OCI-M2 (cell line): ENCODE measurements around the gene SUV39H2.
A peak's percentile ranks its signal among the peaks of the same experiment; 100 is the strongest.
"Not testable (repeated sequence)": the region's sequence is repeated elsewhere in the genome, so short reads cannot be mapped to it uniquely, and the experiment has no call there.

Experiments used
- DNase-seq: peaks from one replicate; lab custom pipeline; 2025; ENCODE audit not compliant: unreplicated experiment; lab: John Stamatoyannopoulos, UW

SUV39H2 gene

GRCh38 chr10:14875941-14876340, 2.7 kb upstream of the SUV39H2 start:
- no peak for DNase-seq

GRCh38 chr10:14876764-14877163, 1.9 kb upstream of the SUV39H2 start:
- no peak for DNase-seq

- no peak for DNase-seq
These were observed 660 bp downstream of the SUV39H2 start for GRCh38 chr10:14879124-14879927.

- DNase-seq, result no peak
These were observed 1.2 kb downstream of the SUV39H2 start for GRCh38 chr10:14879928-14880193.

- no peak for DNase-seq
These were observed 1.6 kb downstream of the SUV39H2 start for GRCh38 chr10:14880229-14880628.

- no peak for DNase-seq
These were observed 5.4 kb downstream of the SUV39H2 start for GRCh38 chr10:14884082-14884481.

GRCh38 chr10:14889318-14889717, 10.7 kb downstream of the SUV39H2 start:
- DNase-seq, result peak; percentile 5

GRCh38 chr10:14891151-14891550, 12.5 kb downstream of the SUV39H2 start:
- no peak for DNase-seq

- DNase-seq, result no peak
These were observed 25.7 kb downstream of the SUV39H2 start for GRCh38 chr10:14904316-14904732.

GRCh38 chr10:14904864-14905263, 26.2 kb downstream of the SUV39H2 start:
- DNase-seq, result no peak

GRCh38 chr10:14905890-14906289, 27.2 kb downstream of the SUV39H2 start:
- no peak for DNase-seq

GRCh38 chr10:14906765-14907164, 28.1 kb downstream of the SUV39H2 start:
- DNase-seq, result no peak

- not testable (repeated sequence) for DNase-seq
These were observed 28.9 kb downstream of the SUV39H2 start for GRCh38 chr10:14907591-14907990.

GRCh38 chr10:14909101-14909500, 30.4 kb downstream of the SUV39H2 start:
- DNase-seq, result no peak

- DNase-seq, result no peak
These were observed 32.3 kb downstream of the SUV39H2 start for GRCh38 chr10:14910953-14911352.

- DNase-seq, result no peak
These were observed 33.1 kb downstream of the SUV39H2 start for GRCh38 chr10:14911801-14912200.

GRCh38 chr10:14916600-14916999, 37.9 kb downstream of the SUV39H2 start:
- DNase-seq, result no peak

- no peak for DNase-seq
These were observed 39.2 kb downstream of the SUV39H2 start for GRCh38 chr10:14917827-14918226.

GRCh38 chr10:14918964-14919363, 40.3 kb downstream of the SUV39H2 start:
- DNase-seq, result no peak

GRCh38 chr10:14924013-14924412, 45.3 kb downstream of the SUV39H2 start:
- DNase-seq, result no peak

GRCh38 chr10:14925268-14925667, 46.6 kb downstream of the SUV39H2 start:
- DNase-seq, result no peak

- no peak for DNase-seq
These were observed 47.4 kb downstream of the SUV39H2 start for GRCh38 chr10:14926061-14926470.

- no peak for DNase-seq
These were observed 48.2 kb downstream of the SUV39H2 start for GRCh38 chr10:14926722-14927416.
